ENCODE results near the gene BROX.

DNA sequence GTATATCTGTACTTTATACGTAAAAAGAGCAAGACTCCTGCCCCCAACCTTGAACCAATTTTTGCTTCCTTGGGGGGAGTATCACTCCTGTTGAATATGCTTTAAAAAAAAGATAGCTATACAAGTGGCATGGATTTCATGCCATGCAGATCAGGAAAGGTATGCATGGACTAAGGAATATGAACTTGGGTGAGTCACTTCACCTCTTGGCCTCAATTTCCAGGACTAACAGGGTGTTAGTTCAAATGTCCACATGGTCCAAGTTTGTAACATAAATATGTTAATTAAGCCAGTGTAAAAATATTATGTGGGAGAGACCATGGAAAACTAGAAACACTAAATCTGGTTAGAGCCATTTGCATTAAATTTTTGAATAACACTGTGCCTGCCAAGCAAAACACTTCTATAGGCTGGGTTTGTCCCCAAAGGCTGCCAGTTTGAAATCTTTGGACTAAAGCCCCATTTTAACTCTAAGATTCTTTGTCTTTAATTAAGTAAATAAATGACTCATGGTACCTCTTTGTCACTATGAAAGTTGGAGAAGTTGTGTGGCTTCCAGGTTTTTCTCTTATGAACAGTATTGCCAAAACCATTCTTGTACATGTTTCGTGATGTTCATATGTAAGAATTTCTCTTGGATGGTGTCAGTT lies 57.7 kb downstream of the BROX start:
- TF ChIP-seq POLR2AphosphoS5 (IDR thresholded peaks at IDR 0.05; ENCODE audit: borderline replicate concordance, low read depth, low read length) (no peak), EZH2 (IDR thresholded peaks at IDR 0.05) (no peak)
